ENCODE measurements around the gene ATP5IF1.

The ATP5IF1 gene

GRCh38 chr1:28258628-28259251 is 22.8 kb downstream of the ATP5IF1 start:
- H2AFZ ChIP-seq (ENCODE audit: low read depth, low read length): peak overlapping the region; percentile 36
- H3K18ac ChIP-seq (ENCODE audit: low read depth in 1 of 2, low read length in 2 of 2): peak overlapping the region; percentile 1 to 33
- H3K79me1 ChIP-seq (replicated peaks; ENCODE audit: low read length, poor library complexity, severe bottlenecking): peaks cover 3% of the 10 kb centered on the region
- no peaks in the 10 kb centered on the region for H3K27me3 ChIP-seq (ENCODE audit: control insufficient read depth in 1 of 2, insufficient read depth in 1 of 2, low read length in 2 of 2)
- peaks cover 16% of the 10 kb centered on the region for H3K4me1 ChIP-seq (ENCODE audit: control insufficient read depth, insufficient read depth, low read depth, low read length)
- peak; percentile 26 for DNase-seq
- 41% methylated on average over 12 of the region's 12 CpGs for WGBS
- H2BK120ac ChIP-seq (ENCODE audit: low read depth, low read length): peak overlapping the region; percentile 2
- H2BK5ac ChIP-seq (ENCODE audit: low read depth, low read length, poor library complexity, severe bottlenecking): no peak overlapping the region
- no peak overlapping the region for H3K23ac ChIP-seq (ENCODE audit: low read length in 2 of 2)
- peaks cover 0 to 5% of the 10 kb centered on the region in 2 experiments for H3K36me3 ChIP-seq (ENCODE audit: control insufficient read depth in 1 of 2, insufficient read depth in 2 of 2, low read depth in 1 of 2, low read length in 2 of 2)
- H3K4ac ChIP-seq (ENCODE audit: low read depth in 1 of 2, low read length in 2 of 2): peak overlapping the region in 1 of 2 experiments; percentile 61
- H4K91ac ChIP-seq (ENCODE audit: low read length): no peak overlapping the region
- no peaks in the 10 kb centered on the region for H3K9me3 ChIP-seq (ENCODE audit: control insufficient read depth, low read length)
- H3K4me3 ChIP-seq (ENCODE audit: insufficient read depth in 1 of 2, low read depth in 1 of 2, low read length in 2 of 2): peak overlapping the region in 1 of 2 experiments; percentile 70
- no peak overlapping the region for H3K4me2 ChIP-seq (ENCODE audit: low read length, poor library complexity, severe bottlenecking)
- H3K14ac ChIP-seq (ENCODE audit: low read length in 2 of 2): no peak overlapping the region
- no peak overlapping the region for H4K8ac ChIP-seq (ENCODE audit: low read length)
- H2AK5ac ChIP-seq (ENCODE audit: low read length, severe bottlenecking): no peak overlapping the region
- peak overlapping the region in 1 of 2 experiments; percentile 33 for H2BK12ac ChIP-seq (ENCODE audit: low read length in 2 of 2)
- H2BK15ac ChIP-seq (ENCODE audit: low read depth, poor library complexity, severe bottlenecking): no peak overlapping the region
- peak overlapping the region; percentile 98 for H3K9ac ChIP-seq (ENCODE audit: low read length)
- no peak overlapping the region for H3K27ac ChIP-seq (ENCODE audit: low read length, poor library complexity, severe bottlenecking)

DNA sequence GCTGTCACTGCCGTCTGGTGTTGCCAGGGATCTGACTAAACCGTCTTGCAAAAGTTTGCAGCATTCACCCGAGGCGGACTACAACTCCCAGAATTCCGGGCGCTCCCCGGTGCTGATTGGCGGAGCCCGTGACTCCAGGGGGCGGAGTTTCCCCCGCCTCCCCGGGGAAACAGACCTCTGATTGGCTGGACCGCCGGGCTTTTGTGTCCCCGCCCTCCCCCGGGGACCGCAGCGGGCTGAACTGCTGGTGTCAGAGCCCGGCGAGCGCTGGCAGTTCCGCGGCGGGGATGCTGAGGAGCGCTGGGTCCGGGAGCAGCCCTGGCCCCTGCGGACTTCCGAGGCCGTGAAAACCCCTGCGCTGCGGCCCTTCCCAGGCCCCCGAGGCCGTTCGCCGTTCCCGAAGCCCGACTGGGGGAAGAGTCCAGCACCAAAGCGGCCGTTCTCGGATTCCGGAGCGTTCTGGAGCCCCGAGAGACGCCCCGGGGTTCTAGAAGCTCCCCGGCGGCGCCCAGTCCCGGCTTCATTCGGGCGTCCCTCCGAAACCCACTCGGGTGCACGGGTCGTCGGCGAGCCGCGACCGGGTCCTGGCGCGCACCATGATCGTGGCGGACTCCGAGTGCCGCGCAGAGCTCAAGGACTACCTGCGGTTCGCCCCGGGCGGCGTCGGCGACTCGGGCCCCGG is 23.5 kb downstream of the ATP5IF1 start, which contains the start of gene SESN2:
SESN2 (plus strand) TSS at position 267 of the 682 bp plus-strand sequence; CDS start at position 597, 330 bp downstream.
- Histone ChIP-seq H2BK12ac (ENCODE audit: low read length in 2 of 2) (peak within 1 kb of the TSS; percentile 33 to 68), H3K23ac (ENCODE audit: low read length in 2 of 2) (peak within 1 kb of the TSS in 1 of 2 experiments; percentile 73), H2BK15ac (ENCODE audit: low read depth, poor library complexity, severe bottlenecking) (peak within 1 kb of the TSS; percentile 93), H3K4me1 (ENCODE audit: control insufficient read depth, insufficient read depth, low read depth, low read length) (peaks cover 18% of the 10 kb centered on the region), H3K4me2 (ENCODE audit: low read length, poor library complexity, severe bottlenecking) (peak within 1 kb of the TSS; percentile 75), H3K4ac (ENCODE audit: low read depth in 1 of 2, low read length in 2 of 2) (peak within 1 kb of the TSS; percentile 77 to 90), H3K27ac (ENCODE audit: low read length, poor library complexity, severe bottlenecking) (peak within 1 kb of the TSS; percentile 83), H2AFZ (ENCODE audit: low read depth, low read length) (peak within 1 kb of the TSS; percentile 89), H3K9ac (ENCODE audit: low read length) (peak within 1 kb of the TSS; percentile 98), H2AK5ac (ENCODE audit: low read length, severe bottlenecking) (no peak within 1 kb of the TSS), H2BK120ac (ENCODE audit: low read depth, low read length) (peak within 1 kb of the TSS; percentile 54), H3K14ac (ENCODE audit: low read length in 2 of 2) (peak within 1 kb of the TSS in 1 of 2 experiments; percentile 99), H4K8ac (ENCODE audit: low read length) (peak within 1 kb of the TSS; percentile 31), H3K79me1 (replicated peaks; ENCODE audit: low read length, poor library complexity, severe bottlenecking) (peaks cover 3% of the 10 kb centered on the region), H3K4me3 (ENCODE audit: insufficient read depth in 1 of 2, low read depth in 1 of 2, low read length in 2 of 2) (peak within 1 kb of the TSS; percentile 86 to 93), H2BK5ac (ENCODE audit: low read depth, low read length, poor library complexity, severe bottlenecking) (peak within 1 kb of the TSS; percentile 86), H3K27me3 (ENCODE audit: control insufficient read depth in 1 of 2, insufficient read depth in 1 of 2, low read length in 2 of 2) (no peaks in the 10 kb centered on the region), H4K91ac (ENCODE audit: low read length) (peak within 1 kb of the TSS; percentile 76), H3K18ac (ENCODE audit: low read depth in 1 of 2, low read length in 2 of 2) (peak within 1 kb of the TSS; percentile 58 to 97), H3K36me3 (ENCODE audit: control insufficient read depth in 1 of 2, insufficient read depth in 2 of 2, low read depth in 1 of 2, low read length in 2 of 2) (peaks cover 0 to 5% of the 10 kb centered on the region in 2 experiments), H3K9me3 (ENCODE audit: control insufficient read depth, low read length) (no peaks in the 10 kb centered on the region)
- under 1% methylated on average over 76 of the region's 76 CpGs for WGBS
- peak; percentile 99 for DNase-seq

DNA sequence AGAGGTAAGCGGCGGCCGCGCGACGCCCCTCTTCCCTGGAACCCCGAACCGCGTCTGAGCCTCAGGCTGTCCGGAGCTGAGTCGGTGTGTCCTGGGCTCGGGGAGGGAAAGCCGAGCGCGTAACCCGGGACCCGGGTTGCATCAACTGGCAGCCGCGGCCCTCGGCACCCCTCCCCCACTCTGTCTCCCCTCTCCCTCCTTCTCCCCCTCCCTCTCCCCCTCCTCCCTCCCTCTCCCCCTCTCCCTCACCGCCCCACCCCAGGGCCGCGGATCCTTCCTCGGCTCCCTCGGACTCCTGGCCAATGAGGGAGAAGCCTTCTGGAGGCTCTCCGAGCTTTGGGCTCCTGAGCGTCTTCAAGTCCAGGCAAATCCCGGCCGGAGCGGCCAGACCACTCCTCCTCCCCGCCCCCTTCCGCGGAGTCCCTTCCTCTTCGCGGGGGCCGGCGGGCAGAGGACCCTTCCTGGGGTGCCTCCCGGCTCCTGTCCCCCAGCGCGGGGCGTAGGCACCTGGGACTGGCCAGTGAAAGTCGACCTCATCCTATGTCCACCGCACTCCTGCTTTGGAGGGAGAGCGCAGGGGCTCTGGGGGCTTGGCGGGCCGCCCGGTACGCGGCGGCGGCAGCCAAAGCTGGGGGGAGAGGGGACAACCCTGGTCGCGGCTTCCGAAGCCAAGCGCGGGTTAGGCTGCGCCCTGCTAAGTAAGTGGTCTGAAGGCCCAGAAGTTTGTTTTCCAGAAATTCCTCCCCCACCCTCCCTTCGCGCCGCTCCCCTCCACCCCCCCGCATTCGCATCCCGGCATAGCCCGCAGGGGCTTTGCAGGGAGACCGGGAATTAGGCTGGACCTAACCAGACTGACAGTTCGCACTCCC is 24.2 kb downstream of the ATP5IF1 start:
- Histone ChIP-seq H3K4ac (ENCODE audit: low read depth in 1 of 2, low read length in 2 of 2) (peak overlapping the region; percentile 77 to 90), H3K4me2 (ENCODE audit: low read length, poor library complexity, severe bottlenecking) (peak overlapping the region; percentile 75), H2BK15ac (ENCODE audit: low read depth, poor library complexity, severe bottlenecking) (peak overlapping the region; percentile 93), H2AK5ac (ENCODE audit: low read length, severe bottlenecking) (no peak overlapping the region), H3K4me1 (ENCODE audit: control insufficient read depth, insufficient read depth, low read depth, low read length) (peaks cover 23% of the 10 kb centered on the region), H2BK12ac (ENCODE audit: low read length in 2 of 2) (peak overlapping the region in 1 of 2 experiments; percentile 68), H3K14ac (ENCODE audit: low read length in 2 of 2) (peak overlapping the region in 1 of 2 experiments; percentile 99), H4K8ac (ENCODE audit: low read length) (peak overlapping the region; percentile 31), H2BK120ac (ENCODE audit: low read depth, low read length) (peak overlapping the region; percentile 54), H3K4me3 (ENCODE audit: insufficient read depth in 1 of 2, low read depth in 1 of 2, low read length in 2 of 2) (peak overlapping the region; percentile 86 to 93), H2AFZ (ENCODE audit: low read depth, low read length) (peak overlapping the region; percentile 89), H3K27ac (ENCODE audit: low read length, poor library complexity, severe bottlenecking) (peak overlapping the region; percentile 79), H4K91ac (ENCODE audit: low read length) (peak overlapping the region; percentile 76), H3K23ac (ENCODE audit: low read length in 2 of 2) (peak overlapping the region in 1 of 2 experiments; percentile 73), H3K36me3 (ENCODE audit: control insufficient read depth in 1 of 2, insufficient read depth in 2 of 2, low read depth in 1 of 2, low read length in 2 of 2) (peaks cover 0 to 5% of the 10 kb centered on the region in 2 experiments), H3K9ac (ENCODE audit: low read length) (peak overlapping the region; percentile 98), H3K79me1 (replicated peaks; ENCODE audit: low read length, poor library complexity, severe bottlenecking) (peaks cover 3% of the 10 kb centered on the region), H3K18ac (ENCODE audit: low read depth in 1 of 2, low read length in 2 of 2) (peak overlapping the region; percentile 58 to 97), H2BK5ac (ENCODE audit: low read depth, low read length, poor library complexity, severe bottlenecking) (peak overlapping the region; percentile 86), H3K9me3 (ENCODE audit: control insufficient read depth, low read length) (no peaks in the 10 kb centered on the region), H3K27me3 (ENCODE audit: control insufficient read depth in 1 of 2, insufficient read depth in 1 of 2, low read length in 2 of 2) (no peaks in the 10 kb centered on the region)
- WGBS: 1% methylated on average over 49 of the region's 66 CpGs
- peak; percentile 92 for DNase-seq

Measured in mesenchymal stem cell (in vitro differentiated cells and primary cell).